Kidney tubule cell (primary cell): ENCODE results near the gene LIPT1.
"Not testable (repeated sequence)": the region's sequence is repeated elsewhere in the genome, so short reads cannot be mapped to it uniquely, and the experiment has no call there.

ENCODE experiments used
- DNase-seq: peaks from one replicate; pipeline ENCODE4 v3.0.0-alpha.2; 2018; ENCODE audit warnings: low spot score

LIPT1 gene

GRCh38 chr2:99154643-99155536 lies at the start of gene LIPT1, which contains the start of gene TSGA10:
Gene LIPT1 (plus strand): TSS chr2:99154967. CDS start chr2:99161958, 6,991 bp downstream.
Gene TSGA10 (minus strand): TSS chr2:99154942. CDS start chr2:99109439, 45,503 bp downstream.
- peak; percentile 93 for DNase-seq

DNA sequence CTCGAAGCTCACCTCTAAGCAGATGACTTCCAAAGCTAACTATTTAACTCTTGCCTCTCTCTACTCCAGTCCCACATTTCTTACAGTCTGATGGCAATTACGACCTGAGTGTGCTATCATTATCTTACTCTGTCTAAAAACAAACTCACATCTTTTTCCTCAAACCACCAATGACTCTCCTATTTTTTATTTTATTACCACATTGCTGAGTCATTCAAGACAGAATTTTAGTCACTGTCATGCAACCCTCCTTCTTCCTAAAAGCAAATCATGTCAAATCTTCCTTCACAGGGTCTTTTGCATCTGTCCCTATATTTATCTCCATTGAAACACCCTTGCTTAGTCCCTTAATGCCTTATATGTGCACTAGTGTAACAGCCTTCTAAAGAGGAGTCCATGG lies 47.9 kb upstream of the LIPT1 start:
- DNase-seq: peak; percentile 4

- no peak for DNase-seq
These were observed 43.5 kb upstream of the LIPT1 start for GRCh38 chr2:99111236-99111635.

DNA sequence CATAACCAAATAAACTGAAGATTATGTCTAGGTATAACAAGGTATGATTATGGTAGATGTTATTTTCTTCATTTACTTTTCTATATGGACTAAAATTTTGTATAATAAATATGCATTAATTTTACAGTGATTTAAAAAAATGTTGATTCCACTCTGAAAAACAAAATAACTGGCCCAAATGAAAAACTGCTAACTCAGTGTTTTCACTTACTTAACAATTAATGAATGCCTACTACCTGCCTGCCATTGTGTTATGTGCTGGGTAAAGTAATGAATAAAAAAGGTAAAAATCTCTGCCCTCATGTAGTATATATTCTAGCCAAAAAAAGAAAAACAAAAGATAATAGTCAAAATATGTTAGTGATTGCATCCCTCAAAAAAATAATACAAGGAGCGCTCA lies 42.8 kb upstream of the LIPT1 start:
- DNase-seq: no peak

- no peak for DNase-seq
These were observed 42.1 kb upstream of the LIPT1 start for GRCh38 chr2:99112617-99113016.

- no peak for DNase-seq
These were observed 26.8 kb upstream of the LIPT1 start for GRCh38 chr2:99127981-99128380.

DNA sequence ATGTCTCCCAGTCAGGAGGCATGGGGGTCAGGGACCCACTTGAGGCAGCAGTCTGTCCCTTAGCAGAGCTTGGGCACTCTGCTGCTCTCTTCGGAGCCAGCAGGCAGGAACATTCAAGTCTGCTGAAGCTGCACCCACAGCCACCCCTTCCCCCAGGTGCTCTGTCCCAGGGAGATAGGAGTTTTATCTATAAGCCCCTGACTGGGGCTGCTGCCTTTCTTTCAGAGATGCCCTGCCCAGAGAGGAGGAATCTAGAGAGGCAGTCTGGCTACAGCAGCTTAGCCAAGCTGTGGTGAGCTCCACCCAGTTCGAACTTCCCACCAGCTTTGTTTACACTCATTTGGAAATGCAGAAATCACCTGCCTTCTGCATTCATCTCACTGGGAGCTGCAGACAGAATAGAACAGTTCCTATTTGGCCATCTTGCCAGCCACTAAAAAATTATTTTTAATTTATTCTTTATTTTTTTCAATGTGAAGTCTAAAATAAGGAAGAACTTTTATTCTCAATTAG lies 19.7 kb upstream of the LIPT1 start:
- not testable (repeated sequence) for DNase-seq

DNA sequence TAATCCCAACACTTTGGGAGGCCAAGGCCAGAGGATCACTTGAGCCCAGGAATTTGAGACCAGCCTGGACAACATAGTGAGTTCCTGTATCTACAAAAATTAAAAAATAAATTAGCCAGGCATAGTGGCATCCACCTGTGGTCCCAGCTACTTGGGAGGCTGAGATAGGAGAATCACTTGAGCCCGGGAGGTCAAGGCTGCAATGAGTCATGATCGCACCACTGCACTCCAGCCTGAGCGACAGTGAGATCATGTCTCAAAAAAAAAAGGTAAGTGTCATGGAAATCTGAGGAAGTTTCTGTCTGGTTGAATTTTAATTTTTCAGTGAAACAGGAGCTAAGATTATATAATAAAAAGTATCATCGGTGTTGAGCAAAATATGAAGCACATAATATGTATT lies 15.8 kb upstream of the LIPT1 start:
- peak; percentile 80 for DNase-seq

- DNase-seq: peak; percentile 74
These were observed 14.5 kb upstream of the LIPT1 start for GRCh38 chr2:99140056-99140859.

DNA sequence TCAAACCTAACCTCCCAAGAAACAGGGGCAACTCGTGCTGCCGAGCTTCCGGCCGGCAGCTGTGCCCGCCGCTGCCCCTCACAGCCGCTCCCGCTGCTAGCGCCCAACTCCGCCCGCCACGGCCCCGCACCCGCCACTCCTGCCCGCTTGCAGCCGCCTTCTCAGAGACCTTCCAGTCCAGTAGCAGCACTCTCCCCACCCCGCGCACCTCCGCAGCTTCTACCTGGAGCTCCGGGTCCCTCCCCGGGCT lies 14.0 kb upstream of the LIPT1 start:
- no peak for DNase-seq

DNA sequence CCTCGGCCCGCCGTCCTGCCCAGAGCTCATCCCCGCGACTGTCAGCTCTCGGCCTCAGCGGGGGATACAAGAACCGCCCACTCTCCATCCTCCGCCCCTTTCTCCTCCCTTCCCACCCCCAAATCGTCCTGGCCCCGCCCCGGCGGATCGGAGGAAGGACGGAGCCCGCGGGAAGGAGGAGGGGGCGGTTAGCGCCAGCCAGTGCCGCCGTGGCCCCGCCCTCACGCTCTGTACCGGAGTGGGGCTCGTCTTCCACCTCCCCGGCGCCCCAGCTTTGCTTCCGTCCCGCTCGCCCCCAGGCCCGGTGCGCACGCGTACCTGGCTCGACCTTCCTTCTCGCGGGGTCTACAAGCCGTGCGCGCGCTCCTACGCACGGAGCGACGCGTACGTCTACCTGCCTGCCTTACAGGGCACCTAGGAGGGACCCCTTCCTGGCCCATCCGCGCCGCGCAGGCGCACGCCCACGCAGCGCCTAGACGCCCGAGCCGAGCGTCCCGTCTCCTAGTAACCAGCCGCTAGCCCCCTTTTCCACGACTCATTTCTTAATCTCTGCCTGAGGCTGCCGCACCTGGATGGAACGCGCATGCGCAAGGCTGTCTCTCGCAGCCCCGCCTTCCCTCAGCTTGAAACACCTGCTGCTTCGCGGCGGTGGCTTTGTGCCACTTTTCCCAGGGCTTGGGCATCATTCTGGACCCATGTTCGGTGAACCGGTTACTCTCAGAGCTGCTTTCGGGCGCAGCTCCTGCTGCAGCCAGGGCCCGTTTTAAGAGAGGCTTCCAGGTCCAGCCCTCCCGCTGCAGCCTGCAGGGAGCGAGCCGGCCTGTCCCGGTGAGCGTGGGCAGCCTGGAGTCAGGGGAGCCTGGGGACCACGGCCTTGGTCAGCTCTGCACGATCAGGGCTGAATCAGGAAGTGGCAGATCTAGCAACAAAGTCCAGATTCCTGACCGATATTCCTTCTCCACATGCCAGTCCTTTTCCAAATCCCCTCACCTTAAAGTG lies 13.4 kb upstream of the LIPT1 start, which contains the start of gene C2orf15:
Gene C2orf15 (plus strand): TSS at position 598 of the 999 bp plus-strand sequence. CDS start 8,852 bp downstream, outside the sequence.
- DNase-seq: peak; percentile 96

DNA sequence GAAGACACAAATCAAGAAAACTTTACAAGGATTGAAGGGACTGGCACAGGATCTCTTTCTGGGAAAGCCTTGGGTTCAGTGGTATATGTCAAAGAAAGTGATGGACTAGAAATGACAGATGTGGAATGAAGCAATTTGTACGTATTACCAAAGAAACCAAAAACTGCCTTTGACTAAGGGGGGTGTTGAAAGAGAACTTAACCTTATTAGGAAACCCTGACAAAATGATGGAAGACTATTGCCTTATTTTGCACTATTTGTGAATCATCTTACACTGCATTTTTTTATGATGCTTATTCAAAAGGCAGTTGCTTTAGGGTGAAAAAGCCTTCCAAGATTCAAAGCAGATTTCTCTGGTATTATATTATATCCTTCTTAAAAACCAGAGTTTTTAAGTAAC lies 4.1 kb upstream of the LIPT1 start:
- no peak for DNase-seq

DNA sequence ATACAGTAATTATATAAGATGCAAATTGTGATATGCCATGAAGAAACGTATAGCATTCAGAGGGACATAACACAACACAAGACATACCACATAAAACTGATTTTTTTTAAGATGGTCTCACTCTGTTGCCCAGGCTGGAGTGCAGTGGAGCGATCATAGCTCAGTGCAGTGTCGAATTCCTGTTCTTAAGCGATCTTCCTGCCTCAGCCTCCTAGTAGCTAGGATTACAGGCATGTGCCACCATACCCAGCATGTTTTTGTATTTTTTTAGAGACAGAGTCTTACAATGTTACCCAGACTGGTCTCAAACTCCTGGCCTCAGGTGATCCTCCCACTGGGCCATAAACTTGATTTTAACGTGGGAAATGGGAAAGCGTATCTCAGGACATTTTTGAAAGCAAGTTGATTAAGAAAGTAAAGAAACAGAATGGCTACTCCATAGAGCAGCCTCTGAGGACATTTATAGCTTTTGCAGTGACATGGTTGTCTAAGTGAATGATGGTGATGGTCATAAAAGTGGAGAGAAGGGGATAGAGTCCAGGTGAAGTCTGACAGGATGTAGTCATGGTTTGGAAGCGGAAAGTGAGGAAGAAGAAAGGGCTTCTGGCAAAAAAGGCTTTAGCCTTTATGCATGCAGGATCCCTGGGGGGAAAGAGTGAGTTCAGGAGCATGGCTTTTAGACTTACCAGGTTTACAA lies 2.4 kb upstream of the LIPT1 start:
- DNase-seq: no peak

DNA sequence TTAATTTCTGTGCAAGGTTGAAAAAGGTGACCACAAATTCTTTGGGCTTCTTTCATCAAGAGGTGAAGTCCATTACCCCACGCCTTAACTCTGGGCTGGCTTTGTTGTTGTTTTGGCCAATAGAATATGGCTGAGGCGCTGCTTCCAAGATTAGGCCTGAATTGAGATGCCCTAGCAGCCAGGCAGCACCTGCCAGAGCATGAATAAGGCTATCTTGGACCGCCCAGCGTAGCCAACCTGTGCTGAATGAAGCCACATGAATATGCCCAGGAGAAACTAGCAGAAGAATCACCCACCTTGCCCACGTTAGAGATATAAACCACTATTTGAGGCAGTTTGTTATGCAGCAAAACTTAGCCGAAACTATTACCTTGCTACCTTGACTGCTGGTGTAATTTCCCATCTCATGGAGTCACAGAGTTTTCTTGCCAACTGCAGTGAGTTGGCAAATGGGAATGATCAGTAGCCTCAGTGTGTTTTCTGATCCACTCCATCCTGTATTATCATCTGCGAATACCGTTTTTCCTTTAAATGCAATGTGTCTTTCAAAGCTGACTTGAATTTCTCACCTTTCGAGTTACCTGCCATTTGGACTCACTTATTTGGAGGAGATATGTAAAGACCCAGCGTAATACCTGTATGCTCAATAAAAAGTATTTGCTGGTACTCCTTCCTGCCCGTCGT lies 704 bp upstream of the LIPT1 start:
- DNase-seq: peak; percentile 10

DNA sequence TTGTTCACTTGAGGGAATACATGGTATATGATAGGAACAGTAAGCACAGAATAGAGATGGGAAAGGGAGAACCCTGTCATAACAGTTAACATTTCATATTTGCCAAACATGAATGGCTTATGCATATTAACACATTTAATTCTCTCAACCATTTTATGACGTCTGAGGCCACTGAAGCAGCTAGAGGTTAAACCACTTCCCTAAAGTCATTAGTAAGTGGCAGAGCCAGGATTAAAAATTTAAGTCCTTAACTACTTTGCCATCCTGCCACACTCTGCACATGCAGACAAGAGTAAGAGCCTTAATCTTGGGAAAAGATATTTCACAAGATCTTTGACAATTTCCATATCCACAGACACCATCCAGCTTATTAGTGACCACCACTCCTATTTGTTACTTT lies 2.1 kb downstream of the LIPT1 start:
- DNase-seq: no peak

DNA sequence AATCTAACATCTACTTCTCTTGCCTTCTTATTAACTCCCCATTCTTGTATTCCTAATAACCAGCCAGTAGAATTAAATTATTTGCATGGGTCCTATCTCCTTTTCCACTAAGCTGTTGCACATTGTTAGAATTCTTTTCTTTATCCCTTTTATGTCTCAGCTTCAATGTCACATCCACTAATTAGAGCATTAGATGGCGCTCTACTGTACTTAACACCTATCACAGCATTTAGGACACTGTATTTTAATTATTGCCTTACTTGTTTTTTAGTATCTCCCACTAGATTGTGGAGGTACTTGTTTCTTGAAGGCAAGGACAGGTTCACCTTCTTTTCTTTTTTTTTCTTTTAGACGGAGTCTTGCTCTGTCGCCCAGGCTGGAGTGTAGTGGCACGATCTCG lies 3.8 kb downstream of the LIPT1 start:
- DNase-seq: no peak

GRCh38 chr2:99159594-99159993 lies 4.8 kb downstream of the LIPT1 start:
- peak; percentile 68 for DNase-seq

DNA sequence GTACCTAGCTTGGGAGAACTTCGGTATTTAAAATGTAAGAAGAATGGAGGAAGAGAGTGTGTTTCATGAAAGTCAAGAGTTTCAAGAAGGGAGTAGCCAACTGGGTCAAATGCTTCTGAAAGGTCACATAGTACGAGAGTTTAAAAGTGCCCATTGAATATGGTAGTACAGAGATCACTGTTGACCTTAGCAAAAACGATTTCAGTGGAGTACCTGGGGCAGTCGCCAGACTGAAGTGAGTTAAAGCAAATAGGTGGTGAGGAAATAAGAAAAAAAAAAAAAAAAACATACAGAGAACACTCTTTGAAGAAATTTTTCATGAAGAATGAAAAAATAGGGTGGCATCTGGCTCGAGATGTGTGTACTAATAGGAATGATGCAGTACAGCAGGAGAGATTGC lies 11.5 kb downstream of the LIPT1 start:
- DNase-seq: no peak

DNA sequence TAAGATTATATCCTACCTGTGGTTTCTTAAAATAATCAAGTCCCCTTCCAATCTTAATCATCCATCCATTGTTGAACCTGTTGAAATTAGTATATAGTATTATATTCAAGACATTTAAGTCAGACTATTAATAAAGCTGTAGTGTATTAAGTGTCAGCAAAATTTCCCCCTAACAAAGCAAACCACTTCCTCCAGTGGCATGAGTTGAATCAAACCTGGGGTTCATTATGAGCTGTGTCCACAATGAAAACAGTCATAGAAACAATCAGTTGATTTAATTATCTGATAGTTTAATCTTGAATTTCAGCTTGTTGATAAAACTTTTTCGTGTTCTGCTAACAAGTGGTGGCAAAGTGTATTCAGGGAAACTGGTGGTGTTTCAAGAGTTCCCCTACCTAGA lies 14.8 kb downstream of the LIPT1 start:
- DNase-seq: no peak

- no peak for DNase-seq
These were observed 16.8 kb downstream of the LIPT1 start for GRCh38 chr2:99171377-99172140.
